Endothelial cell of umbilical vein (primary cell): Measurements from ENCODE around the gene TMEM127. TPM values are rescaled to one million over a fixed set of nuclear protein-coding genes. Genes with fewer than 3 reads are reported as not detected.

Experiments
- BruUV-seq: library from RNA; stranded (reverse); fragments of 400-500 nt; replicated peaks from 2 replicates; lab custom pipeline; 2021; lab: Mats Ljungman, UMichigan
- CTCF ChIA-PET: fragments of 300-600, 350-600 bp; sonication (Branson Sonifier 250); formaldehyde crosslinking; loops from one replicate; lab custom pipeline; 2021; ENCODE audit warnings: antibody characterized with exemption, inconsistent platforms; lab: Charles Lee
- POLR2A ChIA-PET: fragments of 300-600, 350-600 bp; sonication (Branson Sonifier 250); formaldehyde crosslinking; loops from one replicate; lab custom pipeline; 2021; ENCODE audit warnings: antibody characterized with exemption, inconsistent platforms; lab: Charles Lee
- DNase-seq: peaks from one replicate; pipeline ENCODE4 v3.0.0-alpha.2; 2011; ENCODE audit warnings: low read depth, low spot score
- FAIRE-seq: peaks from 2 replicates; lab custom pipeline; 2011; peaks lifted over from hg19 to GRCh38; lab: Jason Lieb, UNC
- H2AFZ ChIP-seq: 2 replicates; pipeline ENCODE4 v1.6.0; 2012; ENCODE audit warnings: low read depth, low read length, control low read depth, inconsistent platforms
- H3K27ac ChIP-seq: 2 replicates; pipeline ENCODE4 v1.5.1; 2011; ENCODE audit warnings: low read depth, mild to moderate bottlenecking, control low read depth, low read length, moderate library complexity; ENCODE audit not compliant: insufficient read depth
- H3K27me3 ChIP-seq, 2 experiments: 2 replicates each; pipeline versions ENCODE4 v1.6.0 to v1.6.1; 2011; ENCODE audit warnings: low read length in 2 of 2, mixed read lengths in 1 of 2; ENCODE audit not compliant: control insufficient read depth in 2 of 2, insufficient read depth in 2 of 2
- H3K36me3 ChIP-seq, 2 experiments: 2 replicates in 1 of 2; 3 replicates in 1 of 2; pipeline ENCODE4 v1.5.1; 2011; ENCODE audit warnings: low read length in 2 of 2, mild to moderate bottlenecking in 1 of 2, moderate library complexity in 1 of 2; ENCODE audit not compliant: control insufficient read depth in 2 of 2, insufficient read depth in 2 of 2; ENCODE audit errors: extremely low read depth in 1 of 2
- H3K4me1 ChIP-seq: 3 replicates; pipeline ENCODE4 v1.5.1; 2011; ENCODE audit warnings: mild to moderate bottlenecking, low read length; ENCODE audit not compliant: control insufficient read depth, insufficient read depth; ENCODE audit errors: extremely low read depth
- H3K4me2 ChIP-seq: 2 replicates; pipeline ENCODE4 v1.6.1; 2011; ENCODE audit warnings: low read length, control low read depth, mixed read lengths; ENCODE audit not compliant: insufficient read depth
- H3K4me3 ChIP-seq, 3 experiments: fragments of 200-600 bp in 1 of 3; sonication (generic), shearing (Covaris generic) in 1 of 3; replicated peaks in 1 of 3; 2 replicates each; pipeline ENCODE4 v1.5.1; 2011 to 2016; ENCODE audit warnings: control low read depth in 3 of 3, low read length in 3 of 3, mild to moderate bottlenecking in 2 of 3, inconsistent platforms in 1 of 3, low read depth in 1 of 3, moderate library complexity in 1 of 3; ENCODE audit not compliant: insufficient read depth in 1 of 3
- H3K79me2 ChIP-seq: 2 replicates; pipeline ENCODE4 v1.6.0; 2012; ENCODE audit warnings: low read length, inconsistent platforms; ENCODE audit not compliant: control insufficient read depth, insufficient read depth
- H3K9ac ChIP-seq: replicated peaks from 2 replicates; pipeline ENCODE3; 2011; ENCODE audit warnings: low read length, control low read depth; ENCODE audit not compliant: insufficient read depth; ENCODE audit errors: extremely low read depth
- H3K9me1 ChIP-seq: replicated peaks from 3 replicates; pipeline ENCODE4 v1.6.0; 2011; ENCODE audit warnings: mild to moderate bottlenecking, low read length; ENCODE audit not compliant: control insufficient read depth, insufficient read depth; ENCODE audit errors: extremely low read depth
- H3K9me3 ChIP-seq: replicated peaks from 2 replicates; pipeline ENCODE4 v1.5.1; 2012; ENCODE audit warnings: low read length, inconsistent platforms; ENCODE audit not compliant: control insufficient read depth, insufficient read depth
- H4K20me1 ChIP-seq: replicated peaks from 2 replicates; pipeline ENCODE3; 2011; ENCODE audit warnings: mild to moderate bottlenecking, low read length; ENCODE audit not compliant: control insufficient read depth, insufficient read depth; ENCODE audit errors: extremely low read depth
- EZH2 ChIP-seq: IDR thresholded peaks from 2 replicates; pipeline ENCODE4 v1.6.1; 2012; ENCODE audit warnings: borderline replicate concordance, low read depth, mild to moderate bottlenecking, moderate library complexity, low read length, inconsistent platforms; ENCODE audit not compliant: severe bottlenecking
- FOS ChIP-seq: IDR thresholded peaks from 2 replicates; pipeline ENCODE4 v1.6.1; 2011; ENCODE audit warnings: mild to moderate bottlenecking, low read length, moderate library complexity, borderline replicate concordance; ENCODE audit not compliant: insufficient read depth
- GATA2 ChIP-seq: IDR thresholded peaks from 2 replicates; pipeline ENCODE4 v1.7.0; 2011; ENCODE audit warnings: low read depth, mild to moderate bottlenecking, moderate library complexity, mixed read lengths, low read length; ENCODE audit not compliant: insufficient read length, insufficient read depth
- JUN ChIP-seq: IDR thresholded peaks from 2 replicates; pipeline ENCODE4 v1.6.1; 2011; ENCODE audit warnings: borderline replicate concordance, low read depth; ENCODE audit not compliant: insufficient read length, insufficient read depth
- MAX ChIP-seq: IDR thresholded peaks from 2 replicates; pipeline ENCODE4 v1.6.1; 2011; ENCODE audit not compliant: insufficient read depth, insufficient read length
- MYC ChIP-seq: IDR thresholded peaks from one replicate; pipeline ENCODE4 v1.6.1; 2011; ENCODE audit warnings: mild to moderate bottlenecking, low read depth, low read length
- POLR2A ChIP-seq: IDR thresholded peaks from 2 replicates; pipeline ENCODE4 v1.6.1; 2012; ENCODE audit warnings: low read depth, mild to moderate bottlenecking, control low read depth, low read length
- POLR2AphosphoS5 ChIP-seq: IDR thresholded peaks from 2 replicates; pipeline ENCODE4 v1.6.1; 2012; ENCODE audit warnings: low read depth, mild to moderate bottlenecking, control low read depth, low read length, moderate library complexity; ENCODE audit not compliant: insufficient read depth
- dilution Hi-C: fragments of 300-500 bp; cut with MboI; formaldehyde crosslinking; loops from one replicate; pipeline ENCODE4 v1.15.0; 2019; ENCODE audit warnings: low sequenced_read_pairs; ENCODE audit not compliant: extremely low pct_ligation_motif_present
- intact Hi-C: fragments of 100-400 bp; cut with micrococcal nuclease; formaldehyde crosslinking; loops from one replicate; pipeline ENCODE4 v1.10.0; 2022
- polyA plus RNA-seq, 4 experiments: library from polyadenylated mRNA; depleted of rRNA in 3 of 4; stranded (reverse) in 3 of 4; unstranded in 1 of 4; fragments of >200 nt; gene quantifications; 2 replicates each; pipeline versions ENCODE4 v1.2.1 to v1.2.3, GENCODE V29; 2011 to 2012; ENCODE audit warnings: missing spikeins in 1 of 4
- total RNA-seq: library from RNA; stranded (reverse); gene quantifications from 2 replicates; pipeline ENCODE4 v1.2.3, GENCODE V29; 2021
- TF ChIP-seq, protein P1 (sequence below), 2 donors: IDR thresholded peaks; 1 replicate in 1 of 2; 2 replicates in 1 of 2; pipeline ENCODE4 v1.5.1; 2011; ENCODE audit warnings: low read length in 2 of 2, mild to moderate bottlenecking in 2 of 2, moderate library complexity in 2 of 2, control low read depth in 1 of 2, inconsistent platforms in 1 of 2, low read depth in 1 of 2; ENCODE audit not compliant: insufficient read depth in 1 of 2; ENCODE audit errors: extremely low read depth in 1 of 2

TMEM127 gene
- total and polyA plus RNA-seq, 2 donors (not counting 3 experiments of a cell fraction or from before 2014, with no cell fraction given), result 48.4 to 75.7 TPM

DNA sequence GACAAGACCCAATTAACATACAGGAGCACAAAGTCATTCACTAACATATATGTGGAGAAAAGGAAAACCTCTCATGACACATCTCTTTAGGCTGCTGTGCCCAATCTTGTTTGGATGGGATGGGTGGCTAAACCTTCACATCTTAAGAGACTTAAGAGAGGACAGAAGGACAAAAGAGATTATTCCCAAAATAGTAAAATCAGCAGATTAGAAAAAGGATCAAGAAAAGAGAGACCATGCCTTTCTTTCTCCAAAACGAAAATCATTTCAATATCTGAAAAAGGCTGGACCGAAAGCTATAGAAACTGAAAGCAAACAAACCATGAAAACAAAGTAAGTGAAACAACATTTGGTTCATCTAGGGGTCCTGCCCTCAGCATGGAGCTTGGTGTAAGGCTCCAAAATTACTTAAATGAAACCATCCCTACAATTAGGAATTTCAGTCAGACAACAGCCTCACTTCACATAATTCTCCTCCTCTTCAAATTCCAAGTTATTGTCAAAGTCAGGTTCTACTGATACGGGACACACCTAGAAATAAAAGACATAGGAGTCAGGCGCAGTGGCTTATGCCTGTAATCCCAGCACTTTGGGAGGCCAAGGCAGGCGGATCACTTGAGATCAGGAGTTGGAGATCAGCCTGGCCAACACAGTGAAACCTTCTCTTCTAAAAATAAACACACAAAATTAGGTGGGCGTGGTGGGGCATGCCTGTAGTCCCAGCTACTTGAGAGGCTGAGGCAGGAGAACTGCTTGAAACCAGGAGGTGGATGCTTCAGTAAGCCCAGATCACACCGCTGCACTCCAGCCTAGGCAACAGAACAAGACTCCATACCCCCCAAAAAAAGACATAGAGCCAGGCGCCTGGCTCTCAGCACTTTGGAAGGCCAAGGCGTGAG lies 62.4 kb downstream of the TMEM127 start:
- no peaks in the 10 kb centered on the region for H3K36me3 ChIP-seq
- no peak overlapping the region for H2AFZ ChIP-seq
- H3K27me3 ChIP-seq, result no peaks in the 10 kb centered on the region
- no peaks in the 10 kb centered on the region for H3K9me1 ChIP-seq
- H3K79me2 ChIP-seq, result peaks cover 99% of the 10 kb centered on the region
- H3K4me1 ChIP-seq, result peaks cover 29% of the 10 kb centered on the region
- no peak overlapping the region for H3K9ac ChIP-seq
- FAIRE-seq, result no peak
- no peak for TF ChIP-seq GATA2
- no peak for TF ChIP-seq MYC
- no peak for TF ChIP-seq POLR2A
- TF ChIP-seq FOS, result no peak
- TF ChIP-seq MAX, result no peak
- TF ChIP-seq EZH2, result no peak
- TF ChIP-seq, protein P1, sequence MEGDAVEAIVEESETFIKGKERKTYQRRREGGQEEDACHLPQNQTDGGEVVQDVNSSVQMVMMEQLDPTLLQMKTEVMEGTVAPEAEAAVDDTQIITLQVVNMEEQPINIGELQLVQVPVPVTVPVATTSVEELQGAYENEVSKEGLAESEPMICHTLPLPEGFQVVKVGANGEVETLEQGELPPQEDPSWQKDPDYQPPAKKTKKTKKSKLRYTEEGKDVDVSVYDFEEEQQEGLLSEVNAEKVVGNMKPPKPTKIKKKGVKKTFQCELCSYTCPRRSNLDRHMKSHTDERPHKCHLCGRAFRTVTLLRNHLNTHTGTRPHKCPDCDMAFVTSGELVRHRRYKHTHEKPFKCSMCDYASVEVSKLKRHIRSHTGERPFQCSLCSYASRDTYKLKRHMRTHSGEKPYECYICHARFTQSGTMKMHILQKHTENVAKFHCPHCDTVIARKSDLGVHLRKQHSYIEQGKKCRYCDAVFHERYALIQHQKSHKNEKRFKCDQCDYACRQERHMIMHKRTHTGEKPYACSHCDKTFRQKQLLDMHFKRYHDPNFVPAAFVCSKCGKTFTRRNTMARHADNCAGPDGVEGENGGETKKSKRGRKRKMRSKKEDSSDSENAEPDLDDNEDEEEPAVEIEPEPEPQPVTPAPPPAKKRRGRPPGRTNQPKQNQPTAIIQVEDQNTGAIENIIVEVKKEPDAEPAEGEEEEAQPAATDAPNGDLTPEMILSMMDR (IDR thresholded peaks at IDR 0.05; ENCODE audit: extremely low read depth in 1 of 2, insufficient read depth in 1 of 2, low read depth in 1 of 2, low read length in 2 of 2), result no peak
- TF ChIP-seq POLR2AphosphoS5, result no peak
- TF ChIP-seq JUN, result no peak
- ChIA-PET POLR2A (interaction anchor here (0.5 kb wide), 1 partner anchor 101 kb away, joined by 8 read pairs; no protein-coding TSS in a partner anchor), CTCF (interaction anchor here (1.0 kb wide), 1 partner anchor 49 kb away, joined by 3 read pairs; no protein-coding TSS in a partner anchor)
- intact Hi-C loops (loop anchor here (10.0 kb wide), 1 partner anchor 301 kb away; the partner anchor contains the start of gene NEURL3), dilution Hi-C loops (no loop called here)
- BruUV-seq, result no TSS peak
- no peaks in the 10 kb centered on the region for H3K9me3 ChIP-seq
- no peak overlapping the region for H3K4me3 ChIP-seq
- no peak overlapping the region for H3K4me2 ChIP-seq
- H3K27ac ChIP-seq, result no peak overlapping the region
- peaks cover 5% of the 10 kb centered on the region for H4K20me1 ChIP-seq
- peak; percentile 30 for DNase-seq
